NCI-H1417 treated with DMSO at 0.1 percent for 48 hours (cell line): ENCODE results near the gene NACC2.
"Not testable (repeated sequence)": the region's sequence is repeated elsewhere in the genome, so short reads cannot be mapped to it uniquely, and the experiment has no call there.

Experiments used
- DNase-seq: peaks from one replicate; lab custom pipeline; 2025; lab: John Stamatoyannopoulos, UW

Gene NACC2

GRCh38 chr9:136045595-136046553 is 49.2 kb downstream of the NACC2 start:
- DNase-seq, result no peak

- no peak for DNase-seq
Measured at GRCh38 chr9:136044971-136045594, 50.0 kb downstream of the NACC2 start.

GRCh38 chr9:136044207-136044970 is 50.7 kb downstream of the NACC2 start:
- DNase-seq, result no peak

- DNase-seq, result no peak
Measured at GRCh38 chr9:136043441-136043991, 51.6 kb downstream of the NACC2 start.

- no peak for DNase-seq
Measured at GRCh38 chr9:136042541-136042940, 52.5 kb downstream of the NACC2 start.

GRCh38 chr9:136040848-136041247 is 54.2 kb downstream of the NACC2 start:
- DNase-seq, result not testable (repeated sequence)

GRCh38 chr9:136039488-136039887 is 55.6 kb downstream of the NACC2 start:
- no peak for DNase-seq

- no peak for DNase-seq
Measured at GRCh38 chr9:136036848-136037247, 58.2 kb downstream of the NACC2 start.

- no peak for DNase-seq
Measured at GRCh38 chr9:136036050-136036449, 59.0 kb downstream of the NACC2 start.

- DNase-seq, result no peak
Measured at GRCh38 chr9:136031741-136032730, 63.1 kb downstream of the NACC2 start.

- no peak for DNase-seq
Measured at GRCh38 chr9:136031094-136031493, 64.0 kb downstream of the NACC2 start.

- no peak for DNase-seq
Measured at GRCh38 chr9:136029556-136029955, 65.5 kb downstream of the NACC2 start.

GRCh38 chr9:136028760-136029470 is 66.2 kb downstream of the NACC2 start:
- DNase-seq, result no peak

- not testable (repeated sequence) for DNase-seq
Measured at GRCh38 chr9:136026943-136027289, 68.2 kb downstream of the NACC2 start.

- DNase-seq, result no peak
Measured at GRCh38 chr9:136026266-136026942, 68.7 kb downstream of the NACC2 start.

- no peak for DNase-seq
Measured at GRCh38 chr9:136025481-136025880, 69.6 kb downstream of the NACC2 start.

GRCh38 chr9:136024696-136025316 is 70.3 kb downstream of the NACC2 start:
- DNase-seq, result no peak

- no peak for DNase-seq
Measured at GRCh38 chr9:136024286-136024685, 70.8 kb downstream of the NACC2 start.
